Right lobe of liver (tissue), 4 donors: Measurements from ENCODE around the gene B4GALT2.

Experiments
- POLR2A ChIP-seq: fragments of 450-650 bp; IDR thresholded peaks from one replicate; pipeline ENCODE4 v1.6.1; 2017; ENCODE audit warnings: antibody characterized with exemption, mild to moderate bottlenecking
- TF ChIP-seq, protein P1 (sequence below), 4 donors: fragments of 200-600 bp in 3 of 4; fragments of 450-650 bp in 1 of 4; IDR thresholded peaks; one replicate each; pipeline versions ENCODE4 v1.5.1 to v1.8.0; 2016 to 2022; ENCODE audit warnings: antibody characterized with exemption in 4 of 4, mild to moderate bottlenecking in 2 of 4
- donor health status: DM: no; HTN: no; CAD: no.
- donor health status: DM: no; HTN: no; CAD: no.
- donor health status: DM: no; HTN: yes; CAD: no.

DNA sequence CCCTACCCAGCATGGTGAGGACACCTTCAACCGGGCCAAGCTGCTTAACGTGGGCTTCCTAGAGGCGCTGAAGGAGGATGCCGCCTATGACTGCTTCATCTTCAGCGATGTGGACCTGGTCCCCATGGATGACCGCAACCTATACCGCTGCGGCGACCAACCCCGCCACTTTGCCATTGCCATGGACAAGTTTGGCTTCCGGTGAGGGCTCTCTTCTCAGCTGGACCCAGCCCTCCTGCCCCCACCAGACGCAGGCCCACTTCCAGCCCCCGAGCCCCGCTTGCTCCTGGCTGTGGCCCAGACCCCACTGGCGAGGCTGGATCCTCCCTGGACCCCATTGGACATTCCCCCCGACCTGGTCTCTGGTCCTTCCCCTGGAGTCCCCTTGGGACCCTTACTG lies 5.8 kb downstream of the B4GALT2 start:
- TF ChIP-seq POLR2A: no peak
- TF ChIP-seq, protein P1, sequence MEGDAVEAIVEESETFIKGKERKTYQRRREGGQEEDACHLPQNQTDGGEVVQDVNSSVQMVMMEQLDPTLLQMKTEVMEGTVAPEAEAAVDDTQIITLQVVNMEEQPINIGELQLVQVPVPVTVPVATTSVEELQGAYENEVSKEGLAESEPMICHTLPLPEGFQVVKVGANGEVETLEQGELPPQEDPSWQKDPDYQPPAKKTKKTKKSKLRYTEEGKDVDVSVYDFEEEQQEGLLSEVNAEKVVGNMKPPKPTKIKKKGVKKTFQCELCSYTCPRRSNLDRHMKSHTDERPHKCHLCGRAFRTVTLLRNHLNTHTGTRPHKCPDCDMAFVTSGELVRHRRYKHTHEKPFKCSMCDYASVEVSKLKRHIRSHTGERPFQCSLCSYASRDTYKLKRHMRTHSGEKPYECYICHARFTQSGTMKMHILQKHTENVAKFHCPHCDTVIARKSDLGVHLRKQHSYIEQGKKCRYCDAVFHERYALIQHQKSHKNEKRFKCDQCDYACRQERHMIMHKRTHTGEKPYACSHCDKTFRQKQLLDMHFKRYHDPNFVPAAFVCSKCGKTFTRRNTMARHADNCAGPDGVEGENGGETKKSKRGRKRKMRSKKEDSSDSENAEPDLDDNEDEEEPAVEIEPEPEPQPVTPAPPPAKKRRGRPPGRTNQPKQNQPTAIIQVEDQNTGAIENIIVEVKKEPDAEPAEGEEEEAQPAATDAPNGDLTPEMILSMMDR (IDR thresholded peaks at IDR 0.05): no peak
